ENCODE data around the gene EVPLL.
A peak's percentile ranks its signal among the peaks of the same experiment; 100 is the strongest.
"Not testable (repeated sequence)": the region's sequence is repeated elsewhere in the genome, so short reads cannot be mapped to it uniquely, and the experiment has no call there.

The EVPLL gene

DNA sequence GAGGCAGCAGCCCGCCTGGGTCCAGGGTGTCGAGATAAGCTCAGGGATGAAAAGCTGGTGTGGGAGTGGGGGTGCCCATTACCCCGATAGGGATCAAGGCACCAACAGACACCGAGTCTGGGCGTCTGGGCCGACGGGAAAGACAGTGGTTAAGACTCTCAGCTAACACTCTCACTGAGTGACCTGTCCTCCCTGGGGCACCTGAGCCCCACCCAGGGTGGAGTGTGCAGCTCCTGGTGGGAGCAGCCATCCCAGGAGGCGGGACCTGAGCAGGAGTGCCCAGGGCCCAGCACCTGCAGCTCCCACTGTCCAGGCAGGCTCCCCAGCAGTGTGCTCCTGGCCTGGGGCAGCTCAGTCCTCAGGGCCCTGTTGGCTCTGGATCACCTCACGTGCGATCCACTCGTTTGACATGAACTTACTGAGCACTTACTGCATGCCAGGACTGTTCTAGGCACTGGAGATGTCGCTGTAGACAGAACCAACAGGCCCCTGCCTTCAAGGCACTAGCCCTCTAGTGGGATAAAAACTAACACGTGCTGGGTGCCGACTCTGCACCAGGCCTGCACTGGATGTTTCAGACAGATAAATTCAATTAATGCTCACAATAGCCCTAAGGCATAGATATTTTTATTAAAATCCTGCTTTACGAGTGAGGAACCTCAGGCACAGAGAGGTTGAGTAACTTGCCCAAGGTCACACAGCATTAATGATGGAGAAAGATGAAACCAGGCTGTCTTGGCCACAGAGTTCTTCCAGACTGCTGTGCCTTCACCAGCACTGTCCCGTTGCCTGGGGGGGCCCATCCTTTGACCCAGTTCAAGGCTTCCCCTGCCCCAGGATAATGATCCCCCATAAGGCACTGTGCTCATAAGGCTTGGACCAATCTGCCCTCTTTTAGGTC is 1.9 kb downstream of the EVPLL start:
- no peak for DNase-seq

DNA sequence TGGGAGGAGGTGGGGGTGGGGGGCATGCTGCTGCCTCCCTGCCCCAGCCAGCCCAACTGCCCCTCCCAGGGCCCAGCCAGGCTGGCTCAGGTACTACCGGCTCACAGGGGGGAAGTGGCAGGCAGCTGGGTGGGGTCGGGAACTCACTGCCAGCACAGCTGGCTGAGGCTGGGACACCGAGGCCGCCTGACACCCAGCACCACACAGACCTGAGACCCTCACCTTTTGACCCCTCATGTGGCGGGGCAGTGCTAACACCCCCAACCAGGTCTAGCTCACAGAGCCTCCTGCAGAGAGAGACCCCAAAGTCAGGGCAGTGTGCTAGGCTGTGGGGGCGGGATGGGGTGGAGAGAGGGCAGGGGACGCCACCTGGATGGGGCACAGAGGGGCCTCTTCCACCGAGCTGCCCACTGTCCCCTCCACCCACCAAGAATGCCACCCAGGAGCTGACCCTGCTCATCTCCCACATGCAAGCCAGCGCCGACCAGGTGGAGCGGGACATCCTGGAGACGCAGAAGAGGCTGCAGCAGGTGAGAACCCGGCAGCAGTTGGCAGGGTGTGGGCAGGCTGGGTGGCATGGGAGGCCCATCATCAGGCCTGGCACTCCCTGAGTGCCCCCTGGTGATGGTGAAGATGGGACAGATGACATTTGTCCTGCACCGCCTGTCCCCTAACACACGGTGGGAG is 3.0 kb downstream of the EVPLL start:
- DNase-seq: no peak

DNA sequence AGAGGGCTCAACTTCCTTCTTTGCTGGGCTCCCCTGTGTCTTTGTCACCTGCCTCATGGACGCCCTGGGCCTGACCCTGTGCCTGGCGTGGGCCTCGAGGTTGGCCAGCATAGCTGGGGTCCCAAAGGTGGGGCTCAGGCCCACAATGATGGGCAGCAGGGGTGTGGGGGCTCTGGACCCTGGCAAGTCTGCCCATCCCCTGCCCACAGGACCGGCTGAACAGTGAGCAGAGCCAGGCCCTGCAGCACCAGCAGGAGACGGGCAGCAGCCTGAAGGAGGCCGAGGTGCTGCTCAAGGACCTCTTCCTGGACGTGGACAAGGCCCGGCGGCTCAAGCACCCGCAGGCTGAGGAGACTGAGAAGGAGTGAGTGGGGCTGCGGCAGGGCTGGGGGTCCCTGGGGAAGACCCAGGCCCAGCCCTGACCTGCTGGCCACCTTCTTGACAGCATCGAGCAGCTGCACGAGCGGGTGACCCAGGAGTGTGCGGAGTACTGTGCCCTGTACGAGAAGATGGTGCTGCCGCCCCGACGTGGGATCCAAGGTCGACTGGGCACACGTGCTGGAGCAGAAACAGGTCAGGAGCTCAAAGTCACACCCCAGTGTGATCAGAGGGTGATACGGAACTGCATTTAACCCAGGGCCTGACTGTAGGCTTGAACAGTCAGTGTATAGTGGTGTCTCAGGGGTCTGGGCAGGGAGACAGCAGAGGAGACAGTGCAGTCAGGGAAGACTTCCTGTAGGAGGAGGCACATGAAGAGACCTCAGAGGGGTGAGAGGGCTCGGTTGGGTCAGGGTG is 3.8 kb downstream of the EVPLL start:
- no peak for DNase-seq

DNA sequence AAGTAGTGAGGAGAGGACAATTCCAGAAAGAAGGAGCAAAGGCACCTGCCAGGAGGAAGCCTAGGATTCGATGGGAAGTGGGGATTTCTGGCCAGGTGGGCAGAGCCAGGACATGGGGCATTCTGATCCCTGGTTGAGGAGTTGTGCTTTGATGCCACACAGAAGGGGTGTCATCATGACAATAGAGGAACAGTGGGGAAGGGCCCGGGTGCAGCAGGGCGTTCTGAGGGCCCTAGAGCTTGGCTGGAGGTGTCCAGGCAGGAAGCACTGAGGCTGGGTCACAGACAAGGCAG is 4.3 kb downstream of the EVPLL start:
- no peak for DNase-seq

DNA sequence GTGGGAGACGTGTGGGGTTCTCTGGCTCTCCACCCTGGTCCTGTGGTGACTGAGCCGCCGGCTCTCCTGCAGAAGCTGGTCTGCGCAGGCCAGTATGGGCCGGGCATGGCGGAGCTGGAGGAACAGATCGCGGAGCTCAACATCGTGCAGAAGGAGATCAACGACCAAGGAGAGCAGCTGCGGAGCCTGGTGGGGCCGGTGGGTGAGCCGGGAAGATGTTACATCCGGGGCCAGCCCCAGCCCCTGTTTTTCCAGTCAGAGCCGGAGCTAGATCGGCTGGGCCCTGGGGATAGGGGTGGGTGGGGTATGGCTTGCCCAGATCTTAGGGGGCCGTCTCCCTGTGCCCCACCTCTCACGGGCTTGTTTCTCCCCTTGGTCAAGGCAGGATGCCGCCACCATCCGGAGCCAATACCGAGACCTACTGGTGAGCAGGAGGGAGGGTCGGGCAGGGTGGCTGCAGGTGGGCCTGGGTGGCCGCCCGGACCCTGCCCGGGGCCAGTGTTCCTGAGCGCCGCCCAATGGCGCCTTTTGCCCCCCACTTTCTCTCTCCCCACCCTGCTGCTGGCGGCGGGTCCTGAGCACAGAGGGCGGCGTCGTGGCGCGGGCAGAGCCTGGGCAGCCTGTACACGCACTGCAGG is 5.0 kb downstream of the EVPLL start:
- no peak for DNase-seq

DNA sequence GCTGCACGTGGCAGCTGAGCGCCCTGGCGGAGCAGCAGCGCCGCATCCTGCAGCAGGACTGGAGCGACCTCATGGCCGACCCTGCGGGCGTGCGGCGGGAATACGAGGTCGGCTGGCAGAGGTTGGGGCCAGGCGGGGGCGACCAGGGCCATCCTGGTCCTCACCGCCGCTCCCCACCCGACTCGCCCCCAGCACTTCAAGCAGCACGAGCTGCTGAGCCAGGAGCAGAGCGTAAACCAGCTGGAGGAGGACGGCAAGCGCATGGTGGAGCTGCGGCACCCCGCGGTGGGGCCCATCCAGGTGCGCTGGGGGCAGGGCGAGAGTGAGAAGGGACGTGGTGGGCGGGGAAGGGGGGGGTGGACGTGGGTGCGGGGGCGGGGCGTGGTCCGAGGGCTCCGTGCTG is 5.5 kb downstream of the EVPLL start:
- not testable (repeated sequence) for DNase-seq

DNA sequence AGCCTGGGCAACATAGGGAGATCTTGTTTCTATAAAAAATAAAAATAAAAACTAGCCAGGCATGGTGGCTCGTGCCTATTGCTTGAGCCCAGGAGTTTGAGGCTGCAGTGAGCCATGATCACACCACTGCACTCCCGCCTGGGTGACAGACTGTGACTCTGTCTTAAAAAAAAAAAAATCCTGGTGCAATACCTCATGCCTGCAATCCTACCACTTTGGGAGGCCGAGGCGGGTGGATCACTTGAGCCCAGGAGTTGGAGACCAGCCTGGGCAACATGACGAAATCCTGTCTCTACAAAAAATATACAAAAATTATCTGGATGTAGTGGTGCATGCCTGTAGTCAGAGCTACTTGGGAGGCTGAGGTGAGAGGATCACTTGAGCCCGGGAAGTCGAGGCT is 6.7 kb downstream of the EVPLL start:
- not testable (repeated sequence) for DNase-seq

DNA sequence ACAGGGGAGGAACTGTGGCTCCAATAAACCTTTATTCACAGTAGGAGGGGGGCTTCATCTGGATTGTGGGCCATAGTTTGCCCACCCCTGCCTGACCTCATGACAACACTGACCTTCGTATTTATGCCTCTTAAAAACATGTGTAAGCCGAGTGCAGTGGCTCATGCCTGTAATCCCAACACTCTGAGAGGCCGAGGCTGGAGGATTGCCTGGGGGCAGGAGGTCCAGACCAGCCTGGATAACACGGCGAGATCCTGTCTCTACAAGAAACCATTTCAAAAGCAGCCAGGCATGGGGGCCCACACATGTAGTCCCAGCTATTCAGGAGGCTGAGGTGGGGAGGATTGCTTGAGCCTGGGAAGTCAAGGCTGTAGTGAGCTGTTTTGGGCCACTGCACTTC is 10.0 kb downstream of the EVPLL start:
- not testable (repeated sequence) for DNase-seq

DNA sequence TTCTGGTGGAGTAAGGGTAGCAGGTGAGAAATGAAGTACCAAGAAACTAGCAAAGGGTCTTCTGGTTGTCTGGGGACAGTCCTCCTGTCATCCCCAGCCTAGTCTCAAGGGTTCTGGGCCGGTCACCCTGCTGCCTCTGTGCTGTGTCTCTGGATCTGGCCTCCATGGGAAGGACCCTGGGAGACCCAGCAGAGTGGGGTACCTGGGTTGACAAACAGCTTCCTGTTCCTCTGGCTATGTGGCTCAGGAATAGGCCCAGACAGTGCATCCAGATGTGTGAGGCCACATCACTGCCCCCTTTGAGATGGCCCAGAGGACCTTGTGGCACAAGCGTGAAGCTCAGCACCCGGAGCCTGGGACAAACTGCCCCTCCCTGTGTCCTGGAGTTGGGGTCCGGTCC is 10.7 kb downstream of the EVPLL start:
- not testable (repeated sequence) for DNase-seq

DNA sequence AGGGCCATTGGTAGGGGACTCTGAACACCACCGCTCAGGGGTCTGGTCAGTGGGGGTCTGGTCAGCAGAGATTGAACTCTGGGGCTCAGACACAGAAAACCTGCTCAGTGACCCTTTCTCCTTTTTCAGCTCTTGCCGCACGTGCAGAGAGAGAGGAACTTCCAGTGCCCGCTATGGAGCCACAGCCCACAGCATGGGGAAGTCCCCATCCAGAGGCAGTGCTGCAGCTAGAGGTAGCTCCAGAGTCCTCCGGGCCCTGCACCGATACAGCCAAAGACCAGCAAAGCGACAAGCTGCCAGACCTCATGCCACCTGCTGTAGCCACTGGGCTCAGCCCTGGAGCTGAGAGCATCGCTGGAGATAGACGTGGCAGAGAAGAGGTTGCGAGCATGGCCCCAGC is 11.2 kb downstream of the EVPLL start:
- DNase-seq: not testable (repeated sequence)

DNA sequence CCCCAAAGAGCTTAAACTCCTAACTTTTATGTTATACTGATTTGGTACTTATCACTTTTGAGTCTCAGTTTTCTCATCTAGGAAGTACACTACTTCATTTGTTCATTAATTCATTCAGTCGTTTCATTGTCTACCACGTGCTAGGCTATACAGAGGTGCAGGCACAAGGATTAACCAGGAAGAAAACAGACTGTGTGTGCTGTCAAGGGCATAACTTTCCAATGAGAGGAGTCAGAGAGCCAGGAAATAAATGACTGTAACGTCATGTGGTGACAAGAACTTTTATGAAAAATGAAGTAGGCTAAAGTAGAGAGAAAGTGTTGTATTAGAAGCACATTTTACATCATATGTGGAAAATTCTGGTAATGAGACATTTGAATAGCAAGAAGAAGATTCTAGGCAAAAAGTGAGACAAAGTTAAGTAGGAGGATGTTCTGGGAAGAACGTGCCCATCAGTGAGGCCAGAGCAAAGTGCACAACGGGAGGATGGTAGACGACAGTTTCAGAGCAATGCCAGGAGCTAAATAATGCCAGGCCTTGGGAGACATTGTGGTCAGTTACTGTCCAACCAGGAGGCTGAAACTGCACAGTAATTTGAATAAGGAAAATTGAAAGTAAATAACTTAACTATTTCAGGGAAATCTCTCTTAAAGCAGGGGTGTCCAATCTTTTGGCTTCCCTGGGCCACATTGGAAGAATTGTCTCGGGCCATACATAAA is 24.5 kb downstream of the EVPLL start:
- DNase-seq: not testable (repeated sequence)

DNA sequence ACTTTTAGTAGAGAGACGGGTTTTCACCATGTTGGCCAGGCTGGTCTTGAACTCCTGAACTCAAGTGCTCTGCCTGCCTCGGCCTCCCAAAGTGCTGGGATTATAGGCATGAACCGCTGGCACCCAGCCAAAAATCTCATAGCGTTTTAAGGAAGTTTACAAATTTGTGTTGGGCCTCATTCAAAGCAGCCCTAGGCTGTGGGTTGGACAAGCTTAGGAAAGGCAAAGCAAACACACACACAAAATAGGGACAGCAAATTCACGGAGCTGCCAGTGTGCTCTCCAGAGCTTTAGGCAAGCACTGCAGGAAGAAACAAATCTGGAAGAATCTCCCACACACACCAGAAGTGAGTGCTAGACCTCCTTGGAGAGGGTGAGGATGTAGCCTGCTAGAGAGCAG is 25.6 kb downstream of the EVPLL start:
- DNase-seq: not testable (repeated sequence)

DNA sequence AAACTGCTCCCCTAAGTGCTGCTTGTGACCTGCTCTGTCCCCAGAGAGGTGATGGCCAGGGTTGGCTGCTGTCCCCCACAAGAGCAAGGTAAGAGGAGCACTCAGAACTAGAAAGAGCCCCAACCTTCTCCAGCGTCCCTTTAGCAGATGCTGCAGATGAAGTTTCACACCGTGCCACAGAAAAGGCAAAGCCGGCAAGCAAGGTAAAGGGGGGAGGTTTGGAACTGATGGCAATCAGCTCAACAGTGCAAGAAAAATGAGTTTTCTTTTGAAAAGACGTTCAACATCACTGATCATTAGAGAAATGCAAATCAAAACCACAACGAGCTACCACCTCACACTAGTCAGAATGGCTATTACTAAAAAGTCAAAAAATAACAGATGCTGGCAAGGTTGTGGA is 26.0 kb downstream of the EVPLL start:
- not testable (repeated sequence) for DNase-seq

DNA sequence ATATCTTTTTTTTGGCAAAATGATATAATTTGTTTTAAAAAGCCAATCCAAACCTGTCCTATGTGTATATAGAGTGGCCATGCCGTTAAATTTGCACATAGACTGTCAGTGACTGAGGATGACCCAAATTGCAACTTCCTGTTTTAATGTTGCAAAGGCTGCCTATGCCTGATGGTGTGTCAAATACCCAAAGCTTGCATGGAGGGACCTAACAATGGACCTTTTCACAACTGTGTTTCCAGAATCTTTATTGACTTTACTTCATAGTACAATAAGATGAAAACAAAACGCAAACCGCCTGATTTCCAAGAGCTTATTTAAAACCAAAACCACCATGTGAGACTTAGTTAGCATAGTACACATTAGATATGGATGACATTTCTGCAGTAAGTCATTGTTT is 31.3 kb downstream of the EVPLL start:
- DNase-seq: not testable (repeated sequence)

DNA sequence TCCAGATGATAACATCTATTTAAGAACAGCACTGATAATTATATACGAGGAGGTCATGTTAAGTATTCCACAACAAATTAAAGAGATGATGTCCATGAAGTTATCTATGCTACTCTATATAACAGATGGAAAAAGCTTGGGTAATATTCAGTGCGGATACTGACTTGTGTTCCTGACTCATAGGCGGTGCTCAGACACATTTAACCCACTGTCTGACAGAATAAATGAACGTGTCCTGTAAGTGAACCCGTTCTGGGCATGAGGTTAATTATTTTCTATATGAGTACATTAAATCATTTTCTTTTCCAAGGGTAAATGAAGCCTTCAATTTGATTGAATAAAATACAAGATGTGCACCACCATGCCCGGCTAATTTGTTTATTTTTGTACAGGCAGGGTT is 31.7 kb downstream of the EVPLL start:
- DNase-seq: not testable (repeated sequence)

DNA sequence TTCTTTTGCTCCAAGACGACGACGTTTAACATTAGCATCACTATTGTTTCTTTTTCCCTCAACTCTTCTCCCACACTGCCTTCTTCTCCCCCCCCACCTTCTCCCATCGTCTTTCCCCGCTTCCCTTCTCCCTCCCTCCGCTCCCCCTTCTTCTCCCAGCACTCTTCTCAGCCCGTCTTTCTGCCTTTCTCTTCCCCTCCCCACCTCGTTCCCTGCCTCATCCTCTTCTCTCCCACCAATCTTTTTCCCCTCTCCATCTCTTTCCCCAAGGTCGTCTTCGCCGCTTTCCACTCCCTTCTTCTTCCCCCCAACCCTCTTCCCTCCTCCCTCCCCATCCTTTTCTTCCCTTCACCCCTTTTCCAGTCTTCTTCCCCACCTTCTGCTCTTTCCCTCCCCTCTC is 33.2 kb downstream of the EVPLL start:
- peak; percentile 69 for DNase-seq

DNA sequence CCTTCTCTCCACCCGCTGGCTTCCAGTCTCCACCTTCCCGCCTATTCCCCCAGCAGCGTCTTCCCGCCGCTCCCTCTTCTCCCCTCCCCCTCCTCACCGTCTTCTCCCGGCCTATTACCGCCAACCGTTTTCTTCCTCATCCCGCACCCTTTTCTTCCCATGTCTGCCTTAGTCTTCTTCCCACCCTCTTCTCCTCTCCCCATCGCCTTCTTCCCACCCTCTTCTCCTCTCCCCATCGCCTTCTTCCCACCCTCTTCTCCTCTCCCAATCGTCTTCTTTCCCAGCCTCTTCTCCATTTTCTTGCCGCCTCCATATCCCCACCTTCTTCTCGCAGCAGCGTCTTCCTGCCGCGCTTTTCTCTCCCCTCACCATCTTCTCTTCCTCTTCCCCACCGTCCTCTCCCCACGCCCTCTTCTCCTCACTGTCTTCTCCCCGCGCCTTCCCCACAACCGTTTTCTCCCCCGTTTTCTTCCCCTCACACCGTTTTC is 33.8 kb downstream of the EVPLL start:
- peak; percentile 57 for DNase-seq

DNA sequence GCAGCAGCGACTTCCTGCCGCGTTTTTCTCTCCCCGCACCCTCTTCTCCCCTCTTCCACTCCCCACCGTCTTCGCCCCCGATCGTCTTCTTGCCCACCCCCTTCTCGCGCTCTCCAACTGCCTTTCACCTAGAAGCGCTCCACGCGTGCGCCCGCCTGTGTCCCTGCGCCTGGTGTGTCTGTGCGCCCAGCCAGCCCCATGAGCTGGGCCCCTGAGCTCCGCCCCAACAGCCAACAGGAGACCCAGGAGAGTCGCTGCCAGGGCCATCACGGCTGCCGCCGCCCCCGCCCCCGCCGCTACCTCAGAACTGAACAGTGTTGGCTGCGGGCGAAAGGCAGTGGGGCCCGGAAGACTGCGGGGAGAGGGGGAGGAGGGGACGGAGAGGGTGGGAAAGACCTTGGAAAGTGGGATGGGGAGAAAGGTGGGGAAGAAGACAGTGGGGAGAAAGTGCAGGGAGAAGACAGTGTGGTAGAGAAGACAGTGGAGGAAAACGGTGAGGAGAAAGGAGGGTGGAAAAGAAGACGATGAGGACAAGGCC is 34.5 kb downstream of the EVPLL start:
- DNase-seq: not testable (repeated sequence)

DNA sequence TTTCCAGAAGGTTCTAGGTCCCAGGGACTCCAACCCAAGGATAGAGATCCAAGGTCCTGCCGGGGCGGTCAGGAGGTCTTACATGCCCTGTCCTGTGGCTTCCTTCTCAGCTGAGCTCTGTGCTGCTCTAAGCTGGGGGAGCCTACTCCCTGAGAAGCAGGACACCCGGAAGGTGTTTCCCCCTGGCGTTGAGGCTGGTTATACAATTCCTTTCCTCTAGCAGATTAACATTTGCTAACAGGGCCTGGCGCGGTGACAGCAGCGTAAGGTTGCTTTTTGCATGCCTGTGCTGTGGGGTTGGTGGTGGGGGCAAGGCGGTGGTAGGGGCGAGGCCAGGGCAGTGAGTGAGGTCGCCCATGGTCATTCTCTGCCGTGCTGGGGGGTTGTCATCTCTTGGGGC is 43.9 kb downstream of the EVPLL start:
- DNase-seq: not testable (repeated sequence)

DNA sequence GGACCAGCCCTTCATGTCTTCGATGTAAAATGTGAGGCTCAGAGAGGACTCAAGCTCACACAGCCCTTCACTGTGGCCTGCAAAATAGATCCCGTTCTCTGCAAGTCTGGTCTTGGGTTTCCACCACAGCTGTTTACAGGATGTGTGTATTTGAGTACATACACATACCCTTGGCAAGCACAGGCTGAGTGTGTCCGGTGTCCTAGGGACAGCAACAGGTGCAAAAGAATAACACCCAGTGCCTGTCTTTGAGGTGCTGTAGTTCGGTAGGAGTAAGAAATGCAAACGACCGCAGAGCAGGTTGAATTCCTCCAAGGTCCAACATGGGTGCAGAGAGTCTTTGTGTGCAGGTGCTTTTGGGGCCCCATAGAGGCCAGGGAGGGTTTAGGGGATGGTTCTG is 44.9 kb downstream of the EVPLL start:
- DNase-seq: not testable (repeated sequence)

DNA sequence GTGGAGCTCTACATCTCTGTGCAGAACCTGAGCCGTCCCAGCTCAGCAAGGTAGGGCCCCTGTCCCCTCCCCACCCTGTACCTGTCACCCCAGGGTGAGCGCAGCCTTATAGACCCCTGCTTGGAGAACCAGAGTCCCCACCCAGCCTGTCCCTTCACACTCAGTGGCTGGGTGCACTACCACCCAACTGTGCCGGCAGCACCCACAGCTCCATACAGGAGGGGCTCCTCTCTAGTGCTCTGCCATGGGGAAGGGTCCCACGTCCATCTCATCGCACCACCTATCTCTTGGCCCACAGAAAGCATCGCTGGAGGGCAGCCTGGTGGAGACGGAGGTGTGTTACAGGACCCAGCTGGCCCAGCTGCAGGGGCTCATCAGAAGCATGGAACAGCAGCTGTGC is 45.4 kb downstream of the EVPLL start:
- not testable (repeated sequence) for DNase-seq

DNA sequence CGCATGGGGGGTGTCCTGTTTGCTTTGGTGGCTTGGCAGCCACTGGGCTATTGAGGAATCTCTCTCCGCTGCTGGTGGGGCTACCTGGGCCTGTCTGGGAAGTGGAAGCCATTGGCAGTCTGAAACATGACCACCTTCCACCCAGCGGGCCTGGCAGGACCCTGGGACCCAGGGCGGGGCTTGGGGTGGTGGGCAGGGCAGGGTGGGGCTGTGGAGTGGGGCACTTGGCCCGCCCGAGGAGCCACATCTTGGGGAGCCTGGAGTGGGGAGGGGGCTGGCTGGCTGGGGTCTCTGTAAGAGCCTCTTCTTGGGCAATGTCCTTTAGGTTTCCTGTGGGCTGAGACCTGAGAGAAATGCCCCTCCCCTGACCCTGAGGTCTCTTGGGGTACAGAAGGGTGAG is 48.0 kb downstream of the EVPLL start:
- not testable (repeated sequence) for DNase-seq
